Embryonic facial prominence (tissue), 1 donor: ENCODE data around the gene SLX4IP.

Source experiments
- DNase-seq: peaks from one replicate; pipeline ENCODE4 v3.0.0-alpha.2; 2016; ENCODE audit errors: extremely low spot score

Gene SLX4IP

GRCh38 chr20:10550204-10551118 lies 115.4 kb downstream of the SLX4IP start:
- DNase-seq: no peak

GRCh38 chr20:10551732-10552724 lies 116.9 kb downstream of the SLX4IP start:
- DNase-seq: no peak

GRCh38 chr20:10553326-10553984 lies 118.3 kb downstream of the SLX4IP start:
- DNase-seq: peak; percentile 28

GRCh38 chr20:10554285-10554684 lies 119.2 kb downstream of the SLX4IP start:
- DNase-seq: no peak

- DNase-seq: no peak
Observed at GRCh38 chr20:10555393-10555792, 120.3 kb downstream of the SLX4IP start.

- DNase-seq: no peak
Observed at GRCh38 chr20:10555865-10556308, 120.8 kb downstream of the SLX4IP start.

GRCh38 chr20:10556519-10557083 lies 121.5 kb downstream of the SLX4IP start:
- DNase-seq: no peak

- DNase-seq: no peak
Observed at GRCh38 chr20:10557685-10558084, 122.6 kb downstream of the SLX4IP start.

GRCh38 chr20:10558635-10559187 lies 123.6 kb downstream of the SLX4IP start:
- no peak for DNase-seq

GRCh38 chr20:10559266-10559665 lies 124.2 kb downstream of the SLX4IP start:
- DNase-seq: no peak

GRCh38 chr20:10560686-10561085 lies 125.6 kb downstream of the SLX4IP start:
- no peak for DNase-seq

GRCh38 chr20:10561302-10561701 lies 126.2 kb downstream of the SLX4IP start:
- no peak for DNase-seq

- DNase-seq: no peak
Observed at GRCh38 chr20:10562899-10563298, 127.8 kb downstream of the SLX4IP start.

- no peak for DNase-seq
Observed at GRCh38 chr20:10563935-10564492, 128.9 kb downstream of the SLX4IP start.

- no peak for DNase-seq
Observed at GRCh38 chr20:10565191-10565921, 130.3 kb downstream of the SLX4IP start.

GRCh38 chr20:10565922-10566897 lies 131.1 kb downstream of the SLX4IP start:
- DNase-seq: no peak

GRCh38 chr20:10568032-10568431 lies 132.9 kb downstream of the SLX4IP start:
- no peak for DNase-seq

GRCh38 chr20:10571313-10571815 lies 136.3 kb downstream of the SLX4IP start:
- DNase-seq: no peak

- DNase-seq: no peak
Observed at GRCh38 chr20:10572853-10573252, 137.7 kb downstream of the SLX4IP start.
